Measurements from ENCODE around the gene NOL3.

Gene NOL3

GRCh38 chr16:67176662-67177061 is 6.3 kb downstream of the NOL3 start:
- Histone ChIP-seq H3K36me3 (ENCODE audit: control insufficient read depth, insufficient read depth, low read length, severe bottlenecking) (no peaks in the 10 kb centered on the region), H3K9ac (ENCODE audit: low read length) (no peak overlapping the region), H3K27me3 (replicated peaks; ENCODE audit: control insufficient read depth, insufficient read depth, low read length) (no peaks in the 10 kb centered on the region), H3K9me3 (ENCODE audit: control insufficient read depth, low read length) (no peaks in the 10 kb centered on the region), H3K4me1 (ENCODE audit: control insufficient read depth, insufficient read depth, low read length) (peaks cover 24% of the 10 kb centered on the region), H3K4me3 (ENCODE audit: low read length) (no peak overlapping the region)
- no peak for DNase-seq (ENCODE audit: low read depth)

- Histone ChIP-seq H3K4me1 (ENCODE audit: control insufficient read depth, insufficient read depth, low read length) (peaks cover 34% of the 10 kb centered on the region), H3K9ac (ENCODE audit: low read length) (peak overlapping the region; percentile 36), H3K9me3 (ENCODE audit: control insufficient read depth, low read length) (no peaks in the 10 kb centered on the region), H3K36me3 (ENCODE audit: control insufficient read depth, insufficient read depth, low read length, severe bottlenecking) (no peaks in the 10 kb centered on the region), H3K27me3 (replicated peaks; ENCODE audit: control insufficient read depth, insufficient read depth, low read length) (no peaks in the 10 kb centered on the region), H3K4me3 (ENCODE audit: low read length) (peak overlapping the region; percentile 62)
- DNase-seq (ENCODE audit: low read depth), result peak; percentile 63
Observed at GRCh38 chr16:67177743-67178699, 7.7 kb downstream of the NOL3 start.

- H3K27me3 ChIP-seq (replicated peaks; ENCODE audit: control insufficient read depth, insufficient read depth, low read length), result no peaks in the 10 kb centered on the region
Observed at GRCh38 chr16:67179421-67180080, 9.2 kb downstream of the NOL3 start.

GRCh38 chr16:67180166-67180565 is 9.8 kb downstream of the NOL3 start:
- no peaks in the 10 kb centered on the region for H3K9me3 ChIP-seq (ENCODE audit: control insufficient read depth, low read length)
- H3K36me3 ChIP-seq (ENCODE audit: control insufficient read depth, insufficient read depth, low read length, severe bottlenecking), result no peaks in the 10 kb centered on the region
- H3K4me1 ChIP-seq (ENCODE audit: control insufficient read depth, insufficient read depth, low read length), result peaks cover 32% of the 10 kb centered on the region
- no peak overlapping the region for H3K9ac ChIP-seq (ENCODE audit: low read length)
- no peak for DNase-seq (ENCODE audit: low read depth)
- no peak overlapping the region for H3K4me3 ChIP-seq (ENCODE audit: low read length)
- no peaks in the 10 kb centered on the region for H3K27me3 ChIP-seq (replicated peaks; ENCODE audit: control insufficient read depth, insufficient read depth, low read length)

More at GRCh38 chr16:67179421-67180080, 9.2 kb downstream of the NOL3 start:
- H3K9me3 ChIP-seq (ENCODE audit: control insufficient read depth, low read length), result no peaks in the 10 kb centered on the region
- no peaks in the 10 kb centered on the region for H3K36me3 ChIP-seq (ENCODE audit: control insufficient read depth, insufficient read depth, low read length, severe bottlenecking)
- H3K9ac ChIP-seq (ENCODE audit: low read length), result no peak overlapping the region
- H3K4me1 ChIP-seq (ENCODE audit: control insufficient read depth, insufficient read depth, low read length), result peaks cover 27% of the 10 kb centered on the region
- H3K4me3 ChIP-seq (ENCODE audit: low read length), result no peak overlapping the region
- DNase-seq (ENCODE audit: low read depth), result no peak

- no peak overlapping the region for H3K9ac ChIP-seq (ENCODE audit: low read length)
- peaks cover 37% of the 10 kb centered on the region for H3K4me1 ChIP-seq (ENCODE audit: control insufficient read depth, insufficient read depth, low read length)
- no peaks in the 10 kb centered on the region for H3K27me3 ChIP-seq (replicated peaks; ENCODE audit: control insufficient read depth, insufficient read depth, low read length)
- DNase-seq (ENCODE audit: low read depth), result peak; percentile 81
- H3K9me3 ChIP-seq (ENCODE audit: control insufficient read depth, low read length), result no peaks in the 10 kb centered on the region
- no peaks in the 10 kb centered on the region for H3K36me3 ChIP-seq (ENCODE audit: control insufficient read depth, insufficient read depth, low read length, severe bottlenecking)
- no peak overlapping the region for H3K4me3 ChIP-seq (ENCODE audit: low read length)
Observed at GRCh38 chr16:67181346-67181745, 11.0 kb downstream of the NOL3 start.

GRCh38 chr16:67182288-67182687 is 11.9 kb downstream of the NOL3 start:
- no peaks in the 10 kb centered on the region for H3K27me3 ChIP-seq (replicated peaks; ENCODE audit: control insufficient read depth, insufficient read depth, low read length)
- H3K4me3 ChIP-seq (ENCODE audit: low read length), result peak overlapping the region; percentile 86
- peaks cover 37% of the 10 kb centered on the region for H3K4me1 ChIP-seq (ENCODE audit: control insufficient read depth, insufficient read depth, low read length)
- DNase-seq (ENCODE audit: low read depth), result peak; percentile 27
- H3K9me3 ChIP-seq (ENCODE audit: control insufficient read depth, low read length), result no peaks in the 10 kb centered on the region
- no peaks in the 10 kb centered on the region for H3K36me3 ChIP-seq (ENCODE audit: control insufficient read depth, insufficient read depth, low read length, severe bottlenecking)
- no peak overlapping the region for H3K9ac ChIP-seq (ENCODE audit: low read length)

GRCh38 chr16:67183284-67183626 is 12.9 kb downstream of the NOL3 start:
- Histone ChIP-seq H3K9ac (ENCODE audit: low read length) (peak overlapping the region; percentile 86), H3K27me3 (replicated peaks; ENCODE audit: control insufficient read depth, insufficient read depth, low read length) (no peaks in the 10 kb centered on the region), H3K9me3 (ENCODE audit: control insufficient read depth, low read length) (no peaks in the 10 kb centered on the region), H3K36me3 (ENCODE audit: control insufficient read depth, insufficient read depth, low read length, severe bottlenecking) (no peaks in the 10 kb centered on the region), H3K4me3 (ENCODE audit: low read length) (peak overlapping the region; percentile 86), H3K4me1 (ENCODE audit: control insufficient read depth, insufficient read depth, low read length) (peaks cover 37% of the 10 kb centered on the region)
- no peak for DNase-seq (ENCODE audit: low read depth)

- peaks cover 37% of the 10 kb centered on the region for H3K4me1 ChIP-seq (ENCODE audit: control insufficient read depth, insufficient read depth, low read length)
- no peaks in the 10 kb centered on the region for H3K9me3 ChIP-seq (ENCODE audit: control insufficient read depth, low read length)
- H3K27me3 ChIP-seq (replicated peaks; ENCODE audit: control insufficient read depth, insufficient read depth, low read length), result no peaks in the 10 kb centered on the region
- H3K36me3 ChIP-seq (ENCODE audit: control insufficient read depth, insufficient read depth, low read length, severe bottlenecking), result no peaks in the 10 kb centered on the region
- H3K9ac ChIP-seq (ENCODE audit: low read length), result peak within 1 kb of the TSS; percentile 86
- peak within 1 kb of the TSS; percentile 86 for H3K4me3 ChIP-seq (ENCODE audit: low read length)
- DNase-seq (ENCODE audit: low read depth), result peak; percentile 98
Observed at GRCh38 chr16:67183627-67184452, 13.5 kb downstream of the NOL3 start, which contains the start of gene MATCAP1. Gene MATCAP1 (minus strand): TSS chr16:67183963. CDS start chr16:67180610, 3,353 bp downstream.

- H3K9ac ChIP-seq (ENCODE audit: low read length), result peak overlapping the region; percentile 86
- DNase-seq (ENCODE audit: low read depth), result no peak
- peaks cover 37% of the 10 kb centered on the region for H3K4me1 ChIP-seq (ENCODE audit: control insufficient read depth, insufficient read depth, low read length)
- H3K9me3 ChIP-seq (ENCODE audit: control insufficient read depth, low read length), result no peaks in the 10 kb centered on the region
- H3K27me3 ChIP-seq (replicated peaks; ENCODE audit: control insufficient read depth, insufficient read depth, low read length), result no peaks in the 10 kb centered on the region
- H3K4me3 ChIP-seq (ENCODE audit: low read length), result peak overlapping the region; percentile 86
- H3K36me3 ChIP-seq (ENCODE audit: control insufficient read depth, insufficient read depth, low read length, severe bottlenecking), result no peaks in the 10 kb centered on the region
Observed at GRCh38 chr16:67184453-67184994, 14.2 kb downstream of the NOL3 start.

- Histone ChIP-seq H3K4me1 (ENCODE audit: control insufficient read depth, insufficient read depth, low read length) (peaks cover 37% of the 10 kb centered on the region), H3K4me3 (ENCODE audit: low read length) (peak overlapping the region; percentile 86), H3K27me3 (replicated peaks; ENCODE audit: control insufficient read depth, insufficient read depth, low read length) (no peaks in the 10 kb centered on the region), H3K9ac (ENCODE audit: low read length) (no peak overlapping the region), H3K9me3 (ENCODE audit: control insufficient read depth, low read length) (no peaks in the 10 kb centered on the region), H3K36me3 (ENCODE audit: control insufficient read depth, insufficient read depth, low read length, severe bottlenecking) (no peaks in the 10 kb centered on the region)
- DNase-seq (ENCODE audit: low read depth), result peak; percentile 98
Observed at GRCh38 chr16:67184995-67185650, 14.8 kb downstream of the NOL3 start.
